Measurements from ENCODE around the gene CEPT1. TPM values are rescaled to one million over a fixed set of nuclear protein-coding genes. Genes with fewer than 3 reads are reported as not detected.

Gene CEPT1
- total RNA-seq, 1 experiment from 2014 or later: 33.0 TPM

DNA sequence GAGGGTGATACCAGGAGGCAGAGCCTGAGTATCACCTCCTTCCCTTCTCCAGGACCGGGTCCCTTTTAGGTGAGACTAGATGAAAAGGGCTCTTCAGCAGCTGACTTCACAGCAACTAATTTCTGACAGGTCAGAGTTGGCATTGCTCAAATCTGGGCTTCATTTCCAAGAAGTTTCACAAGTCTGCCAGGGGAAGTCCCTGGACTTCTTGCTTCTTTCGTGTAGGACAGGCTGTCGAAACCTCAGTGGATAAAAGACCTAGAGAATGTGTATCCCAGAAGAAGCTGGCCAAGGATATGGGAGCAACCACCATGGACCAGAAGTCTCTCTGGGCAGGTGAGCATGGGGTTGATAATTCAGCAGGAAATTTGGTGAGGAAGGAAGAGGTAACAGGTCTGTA is 87.4 kb downstream of the CEPT1 start, which contains the start of gene CHI3L2:
TSS of gene CHI3L2 (plus strand) at position 280 of the 400 bp plus-strand sequence. CDS start at position 297, 17 bp downstream.
- H3K36me3 Mint-ChIP-seq (ENCODE audit: insufficient read depth in 1 of 3, low read depth in 3 of 3): no peaks in the 10 kb centered on the region; a peak in 1 of 7 replicates
- peaks cover 18% of the 10 kb centered on the region for H3K27me3 Mint-ChIP-seq (ENCODE audit: low read depth)
- no peak within 1 kb of the TSS for H2BK15ac ChIP-seq (ENCODE audit: low read depth, low read length)
- H3K9me3 Mint-ChIP-seq: no peaks in the 10 kb centered on the region
- no peak for DNase-seq
- no peak within 1 kb of the TSS for H3K18ac ChIP-seq (ENCODE audit: insufficient read length, low read depth, low read length)
- no peak within 1 kb of the TSS for H2BK120ac ChIP-seq (ENCODE audit: low read depth, low read length, poor library complexity, severe bottlenecking)
- peaks cover 2% of the 10 kb centered on the region for H3K4me1 ChIP-seq (ENCODE audit: insufficient read depth, low read length)
- H4K8ac ChIP-seq (replicated peaks; ENCODE audit: insufficient read length, low read depth, low read length): no peak within 1 kb of the TSS
- H3K27me3 ChIP-seq (ENCODE audit: insufficient read depth, low read length): no peaks in the 10 kb centered on the region
- H2AK5ac ChIP-seq (ENCODE audit: insufficient read length, low read length): no peak within 1 kb of the TSS
- no peak within 1 kb of the TSS for H3K27ac ChIP-seq (ENCODE audit: insufficient read length, low read depth, low read length)
- H4K20me1 ChIP-seq (ENCODE audit: control insufficient read depth, insufficient read depth, insufficient read length): no peaks in the 10 kb centered on the region
- H4K91ac ChIP-seq (ENCODE audit: insufficient read length, low read depth, low read length): no peak within 1 kb of the TSS
- H3K23ac ChIP-seq (ENCODE audit: insufficient read length, low read depth, low read length): no peak within 1 kb of the TSS
- H3K79me2 ChIP-seq (ENCODE audit: insufficient read depth, low read length): no peaks in the 10 kb centered on the region
- peaks cover 24 to 30% of the 10 kb centered on the region in 2 experiments for H3K4me1 Mint-ChIP-seq
- no peak within 1 kb of the TSS for H3K4ac ChIP-seq (ENCODE audit: low read depth, low read length)
- H3K4me2 ChIP-seq (ENCODE audit: insufficient read depth, insufficient read length, low read length): no peak within 1 kb of the TSS
- TF ChIP-seq CTCF (conservative IDR thresholded peaks at IDR 0.05): no peak
- no peaks in the 10 kb centered on the region for H3K23me2 ChIP-seq (ENCODE audit: insufficient read length, low read depth, low read length, poor library complexity, severe bottlenecking)
- H2BK12ac ChIP-seq (ENCODE audit: insufficient read length, low read depth, low read length): no peak within 1 kb of the TSS
- no peak within 1 kb of the TSS for H2AFZ ChIP-seq (ENCODE audit: low read length)
- no peaks in the 10 kb centered on the region for H3K9me3 ChIP-seq (ENCODE audit: control insufficient read depth, low read depth, low read length)
- H3K9ac ChIP-seq (ENCODE audit: extremely low read depth, insufficient read length, low read length): no peak within 1 kb of the TSS
- H3K4me3 Mint-ChIP-seq: no peak within 1 kb of the TSS
- no CpG with 5 or more reads among the region's 3 CpGs for WGBS (ENCODE audit: extremely low coverage, insufficient read length, low lambda C conversion rate)
- no peak within 1 kb of the TSS for H2BK5ac ChIP-seq (ENCODE audit: insufficient read length, low read length)
- no peak within 1 kb of the TSS for H3K14ac ChIP-seq (ENCODE audit: insufficient read depth, low read length)
- H3K56ac ChIP-seq (ENCODE audit: insufficient read length, low read depth, low read length): no peak within 1 kb of the TSS
- no peak within 1 kb of the TSS for H4K5ac ChIP-seq (ENCODE audit: insufficient read length, low read depth, low read length)
- H3K79me1 ChIP-seq (ENCODE audit: insufficient read depth, low read depth, low read length, poor library complexity, severe bottlenecking): no peaks in the 10 kb centered on the region
- no peak within 1 kb of the TSS for H3K27ac Mint-ChIP-seq
- no peak within 1 kb of the TSS for H2BK20ac ChIP-seq (ENCODE audit: low read depth, low read length, poor library complexity, severe bottlenecking)
- no peak within 1 kb of the TSS for H3T11ph ChIP-seq (ENCODE audit: low read length)

All from H9 (cell line).